HCT116 (cell line): ENCODE data around the gene PEX10. TPM values are rescaled to one million over a fixed set of nuclear protein-coding genes. Genes with fewer than 3 reads are reported as not detected.
A peak's percentile ranks its signal among the peaks of the same experiment; 100 is the strongest.

Experiments
- ATAC-seq: fragments of 200-7000 bp; cut with Tn5 transposase; 2 replicates; pipeline ENCODE4 v1.9.1; 2020; ENCODE audit warnings: mild to moderate bottlenecking, moderate library complexity
- BruUV-seq: library from RNA; stranded (reverse); fragments of 400-500 nt; replicated peaks from 2 replicates; lab custom pipeline; 2021; lab: Mats Ljungman, UMichigan
- CTCF ChIA-PET: fragments of 300-600 bp; sonication (Branson Sonifier 250); formaldehyde crosslinking; loops from one replicate; lab custom pipeline; 2021; ENCODE audit warnings: antibody characterized with exemption; lab: Charles Lee
- POLR2A ChIA-PET: fragments of 300-600, 350-600 bp; sonication (Branson Sonifier 250); formaldehyde crosslinking; loops from one replicate; lab custom pipeline; 2021; ENCODE audit warnings: antibody characterized with exemption; lab: Charles Lee
- RAD21 ChIA-PET, 2 experiments: fragments of 300-600 bp; sonication (Branson Sonifier 250); formaldehyde crosslinking; loops; one replicate each; lab custom pipeline; 2023; ENCODE audit warnings: low total read pairs in 2 of 2; ENCODE audit not compliant: uncharacterized antibody in 2 of 2, unreplicated experiment in 2 of 2, low non-redundant PET in 1 of 2; lab: Charles Lee
- DNase-seq: peaks from one replicate; pipeline ENCODE4 v3.0.0-alpha.2; 2010; ENCODE audit warnings: low read depth, low spot score
- H2AFZ ChIP-seq: fragments of 200-600 bp; shearing (Covaris generic), sonication (generic); 2 replicates; pipeline ENCODE4 v1.6.1; 2017; ENCODE audit warnings: low read depth, mixed run types, mixed read lengths, antibody characterized with exemption, low read length; ENCODE audit not compliant: poor library complexity, severe bottlenecking
- H3K27ac ChIP-seq: 2 replicates; pipeline ENCODE4 v1.5.1; 2012; ENCODE audit warnings: low read depth, low read length
- H3K27me3 ChIP-seq: fragments of 200-600 bp; sonication (generic); 2 replicates; pipeline ENCODE4 v1.6.1; 2016; ENCODE audit warnings: mixed run types, low read length, mixed read lengths; ENCODE audit not compliant: insufficient read depth
- H3K36me3 ChIP-seq, 2 experiments: fragments of 200-500 bp in 1 of 2; fragments of 200-600 bp in 1 of 2; sonication (Bioruptor generic) in 1 of 2; sonication (generic) in 1 of 2; 2 replicates each; pipeline versions ENCODE4 v1.5.1 to v1.6.1; 2014 to 2016; ENCODE audit warnings: low read length in 2 of 2, inconsistent platforms in 1 of 2, mixed read lengths in 1 of 2, mixed run types in 1 of 2; ENCODE audit not compliant: insufficient read depth in 2 of 2, control insufficient read depth in 1 of 2
- H3K4me1 ChIP-seq, 2 experiments: fragments of 200-600 bp in 1 of 2; sonication (generic) in 1 of 2; 2 replicates each; pipeline versions ENCODE4 v1.5.1 to v1.6.1; 2012 to 2017; ENCODE audit warnings: low read length in 2 of 2, inconsistent platforms in 1 of 2, mild to moderate bottlenecking in 1 of 2, mixed read lengths in 1 of 2, mixed run types in 1 of 2, moderate library complexity in 1 of 2; ENCODE audit not compliant: insufficient read depth in 2 of 2, control insufficient read depth in 1 of 2
- H3K4me2 ChIP-seq: fragments of 200-600 bp; sonication (generic); 2 replicates; pipeline ENCODE4 v1.6.1; 2017; ENCODE audit warnings: mixed run types, low read length, mixed read lengths
- H3K4me3 ChIP-seq, 2 experiments: fragments of 200-600 bp in 1 of 2; sonication (generic) in 1 of 2; replicated peaks in 1 of 2; 2 replicates each; pipeline ENCODE4 v1.5.1; 2011 to 2016; ENCODE audit warnings: low read length in 2 of 2, control low read depth in 1 of 2, low read depth in 1 of 2, mild to moderate bottlenecking in 1 of 2, mixed read lengths in 1 of 2, mixed run types in 1 of 2
- H3K79me2 ChIP-seq: fragments of 200-600 bp; sonication (generic); 2 replicates; pipeline ENCODE4 v1.6.1; 2017; ENCODE audit warnings: mild to moderate bottlenecking, mixed run types, low read length, moderate library complexity, mixed read lengths; ENCODE audit not compliant: insufficient read depth
- H3K9ac ChIP-seq: fragments of 200-600 bp; sonication (generic); 2 replicates; pipeline ENCODE4 v1.6.1; 2016; ENCODE audit warnings: low read length, mixed read lengths
- H3K9me2 ChIP-seq: fragments of 200-600 bp; sonication (generic), shearing (Covaris generic); 2 replicates; pipeline ENCODE4 v1.6.1; 2017; ENCODE audit warnings: mixed run types, mild to moderate bottlenecking, moderate library complexity; ENCODE audit not compliant: insufficient read depth
- H3K9me3 ChIP-seq, 2 experiments: fragments of 200-500 bp in 1 of 2; fragments of 200-600 bp in 1 of 2; sonication (Bioruptor generic) in 1 of 2; sonication (generic) in 1 of 2; 2 replicates each; pipeline ENCODE4 v1.6.1; 2014 to 2017; ENCODE audit warnings: low read length in 2 of 2, mixed read lengths in 2 of 2, inconsistent platforms in 1 of 2, low read depth in 1 of 2, mild to moderate bottlenecking in 1 of 2, mixed run types in 1 of 2, moderate library complexity in 1 of 2; ENCODE audit not compliant: control insufficient read depth in 1 of 2, insufficient read depth in 1 of 2
- H4K20me1 ChIP-seq: fragments of 200-600 bp; sonication (generic), shearing (Covaris generic); 2 replicates; pipeline ENCODE4 v1.6.1; 2017; ENCODE audit warnings: mixed run types, mild to moderate bottlenecking, moderate library complexity; ENCODE audit not compliant: insufficient read depth
- ATF3 ChIP-seq: IDR thresholded peaks from 2 replicates; pipeline ENCODE4 v1.6.1; 2012
- CTCF ChIP-seq, 3 experiments: fragments of 200-600 bp in 1 of 3; sonication (generic) in 1 of 3; IDR thresholded peaks in 2 of 3; conservative IDR thresholded peaks in 1 of 3; 2 replicates each; pipeline ENCODE4 v1.5.1; 2012 to 2017; ENCODE audit warnings: low read depth in 2 of 3, low read length in 2 of 3, antibody characterized with exemption in 1 of 3, borderline replicate concordance in 1 of 3, control low read depth in 1 of 3, mild to moderate bottlenecking in 1 of 3, mixed read lengths in 1 of 3, mixed run types in 1 of 3, moderate library complexity in 1 of 3; ENCODE audit not compliant: insufficient read depth in 1 of 3
- EGR1 ChIP-seq: IDR thresholded peaks from 2 replicates; pipeline ENCODE4 v1.6.1; 2012; ENCODE audit warnings: low read depth
- EZH2 ChIP-seq: fragments of 200-600 bp; sonication (generic); IDR thresholded peaks from 2 replicates; pipeline ENCODE4 v1.6.1; 2017; ENCODE audit warnings: antibody characterized with exemption, mixed run types
- MAX ChIP-seq: IDR thresholded peaks from 2 replicates; pipeline ENCODE4 v1.6.1; 2012
- POLR2A ChIP-seq: IDR thresholded peaks from 2 replicates; pipeline ENCODE4 v1.7.0; 2011; ENCODE audit warnings: borderline replicate concordance; ENCODE audit not compliant: insufficient read depth, insufficient read length; ENCODE audit errors: extremely low read depth
- RAD21 ChIP-seq: IDR thresholded peaks from 2 replicates; pipeline ENCODE4 v1.6.1; 2012; ENCODE audit warnings: low read depth, mild to moderate bottlenecking
- REST ChIP-seq: IDR thresholded peaks from 2 replicates; pipeline ENCODE4 v1.6.1; 2012; ENCODE audit warnings: low read depth
- SIN3A ChIP-seq: IDR thresholded peaks from 2 replicates; pipeline ENCODE4 v1.6.1; 2012; ENCODE audit warnings: low read depth
- SP1 ChIP-seq: IDR thresholded peaks from 2 replicates; pipeline ENCODE4 v1.6.1; 2012; ENCODE audit warnings: low read depth
- intact Hi-C: fragments of 100-400 bp; cut with micrococcal nuclease; formaldehyde crosslinking; loops from 2 replicates; pipeline ENCODE4 v1.10.0; 2022
- total RNA-seq: library from RNA; stranded (reverse); gene quantifications from one replicate; pipeline ENCODE4 v1.2.1, GENCODE V29; 2021; ENCODE audit not compliant: unreplicated experiment

Gene PEX10
- total RNA-seq, 1 experiment from 2014 or later: 27.9 TPM

- TF ChIP-seq POLR2A (no peak), REST (no peak), SIN3A (no peak), SP1 (no peak)
These were observed 17.6 kb downstream of the PEX10 start (continued) for GRCh38 chr1:2394761-2395160.

- RAD21 ChIA-PET: no interaction called here
- Histone ChIP-seq H3K36me3 (peaks cover 22 to 40% of the 10 kb centered on the region in 2 experiments), H2AFZ (no peak overlapping the region), H3K4me2 (no peak overlapping the region), H4K20me1 (0 out of 2 replicates have a peak, but pooled peaks cover 7% of the 10 kb centered on the region), H3K4me3 (no peak overlapping the region), H3K9ac (0 out of 2 replicates have a peak overlapping the region, but pooled peaks have one; percentile 11), H3K79me2 (peaks cover 82% of the 10 kb centered on the region), H3K27me3 (no peaks in the 10 kb centered on the region), H3K4me1 (peaks cover 17 to 25% of the 10 kb centered on the region in 2 experiments), H3K9me3 (no peaks in the 10 kb centered on the region), H3K9me2 (no peaks in the 10 kb centered on the region), H3K27ac (no peak overlapping the region)
- intact Hi-C loops: no loop called here
- no peak for DNase-seq
- CTCF ChIA-PET: no interaction called here
- TF ChIP-seq EGR1 (no peak), CTCF (IDR thresholded peaks at IDR 0.05 in 2 of 3, conservative IDR thresholded peaks at IDR 0.05 in 1 of 3; ENCODE audit: borderline replicate concordance in 1 of 3, insufficient read depth in 1 of 3, low read depth in 2 of 3, low read length in 2 of 3) (no peak), MAX (no peak), SP1 (no peak), EZH2 (no peak), ATF3 (no peak), RAD21 (no peak)
- no peak for ATAC-seq
- POLR2A ChIA-PET: no interaction called here
- BruUV-seq: no TSS peak
These were observed 18.1 kb downstream of the PEX10 start for GRCh38 chr1:2394220-2394619.
